SKM-1 (cell line): ENCODE results near the gene CCDC120.
A peak's percentile ranks its signal among the peaks of the same experiment; 100 is the strongest.

ENCODE experiments used
- DNase-seq: peaks from one replicate; lab custom pipeline; 2025; ENCODE audit not compliant: unreplicated experiment; lab: John Stamatoyannopoulos, UW

Gene CCDC120

DNA sequence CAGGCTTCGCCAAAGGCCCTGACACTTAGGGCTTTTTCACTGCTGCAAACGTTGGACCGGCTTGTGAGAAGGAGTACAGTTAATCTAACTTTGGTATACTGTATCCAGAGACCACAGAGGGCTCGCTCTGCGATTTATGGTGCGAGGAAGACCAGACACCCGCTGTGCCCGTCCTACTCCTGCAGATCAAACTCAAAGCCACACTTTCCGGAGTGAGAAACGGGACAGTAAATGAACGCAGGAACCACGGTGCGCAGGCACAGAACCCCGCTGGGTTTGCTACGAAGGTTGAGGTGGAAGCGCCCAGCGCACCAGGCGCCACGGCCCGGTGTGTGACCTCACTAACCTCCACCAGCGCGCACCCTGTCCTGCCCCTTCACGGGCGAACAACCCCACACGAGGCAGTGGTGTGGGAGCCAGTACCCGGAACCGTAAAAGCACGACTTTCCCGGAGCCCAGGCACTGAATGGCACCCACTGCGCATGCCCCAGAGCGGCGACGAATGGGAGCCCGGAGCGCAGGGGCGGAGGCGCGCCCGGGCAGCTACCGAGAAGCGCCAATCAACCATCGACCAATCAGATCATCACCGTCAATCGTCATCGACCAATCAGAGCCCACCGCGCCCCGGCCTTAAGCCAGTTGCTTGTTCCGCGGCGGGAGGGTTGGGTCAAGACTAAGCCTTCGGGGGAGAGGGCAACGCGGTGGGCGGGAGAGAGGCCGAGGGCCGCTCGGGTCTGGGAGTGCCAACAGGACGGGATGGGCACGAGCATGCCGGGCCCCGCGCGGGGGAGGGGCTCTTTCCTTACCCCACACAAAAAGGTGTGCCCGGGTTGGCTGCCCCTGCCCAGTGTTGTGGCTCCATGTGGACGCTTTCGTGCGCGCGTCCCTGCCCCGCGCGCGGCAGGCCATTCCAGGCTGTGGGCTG lies 42.2 kb downstream of the CCDC120 start:
- peak; percentile 65 for DNase-seq

DNA sequence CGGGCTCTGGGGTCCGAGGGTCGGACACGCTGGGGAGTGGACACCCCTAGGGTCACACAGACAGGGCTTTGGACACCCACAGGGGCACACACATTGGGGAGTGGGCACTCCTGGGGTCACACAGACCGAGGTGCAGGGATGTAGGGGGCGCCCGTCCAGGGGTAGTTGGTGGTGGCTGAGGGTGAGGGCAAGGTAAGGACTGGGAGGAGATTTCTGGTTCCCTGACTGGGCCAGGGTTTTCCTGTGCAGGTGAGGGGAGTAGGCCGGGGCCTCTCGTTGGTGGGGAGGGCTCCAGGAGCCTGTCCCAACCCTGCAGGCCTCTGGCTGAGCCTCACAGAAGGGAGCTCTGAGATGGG lies 42.8 kb downstream of the CCDC120 start:
- no peak for DNase-seq

DNA sequence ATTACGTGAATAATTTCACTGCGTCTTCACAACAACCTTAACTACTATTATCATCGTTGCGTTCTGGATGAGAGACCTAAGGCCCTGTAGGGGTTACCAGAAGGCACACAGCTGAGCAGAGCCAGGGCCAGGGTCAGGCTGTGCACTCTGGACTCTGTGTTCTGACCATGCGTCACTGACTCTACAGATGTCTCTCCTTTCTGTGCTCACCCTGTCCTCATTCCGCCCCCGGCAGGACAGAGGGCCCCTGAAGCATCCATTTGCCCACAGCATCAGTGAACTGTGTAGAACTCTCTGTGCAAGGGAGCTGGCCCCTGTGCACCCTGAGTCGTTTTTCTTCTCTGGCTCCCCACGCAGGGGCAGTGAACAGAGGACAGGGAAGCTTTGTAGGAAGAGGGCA lies 43.4 kb downstream of the CCDC120 start:
- DNase-seq: no peak

DNA sequence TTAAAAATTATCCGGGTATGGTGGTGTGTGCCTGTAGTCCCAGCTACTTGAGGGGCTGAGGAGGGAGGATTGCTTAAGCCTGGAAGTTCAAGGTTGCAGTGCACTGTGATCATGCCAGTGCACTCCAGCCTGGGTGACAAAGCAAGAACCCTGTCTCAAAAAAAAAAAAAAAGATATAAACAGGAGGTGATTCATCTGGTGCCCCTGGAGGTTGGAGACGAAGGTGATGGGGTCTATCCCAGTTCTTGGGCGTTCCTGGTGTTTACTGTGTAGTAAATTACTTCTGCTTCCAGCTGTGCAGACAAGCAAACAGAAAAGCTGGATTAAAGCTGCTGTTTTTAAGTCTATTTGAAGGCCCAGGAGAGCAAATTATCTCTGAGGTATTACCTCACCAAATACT lies 44.8 kb downstream of the CCDC120 start:
- no peak for DNase-seq

DNA sequence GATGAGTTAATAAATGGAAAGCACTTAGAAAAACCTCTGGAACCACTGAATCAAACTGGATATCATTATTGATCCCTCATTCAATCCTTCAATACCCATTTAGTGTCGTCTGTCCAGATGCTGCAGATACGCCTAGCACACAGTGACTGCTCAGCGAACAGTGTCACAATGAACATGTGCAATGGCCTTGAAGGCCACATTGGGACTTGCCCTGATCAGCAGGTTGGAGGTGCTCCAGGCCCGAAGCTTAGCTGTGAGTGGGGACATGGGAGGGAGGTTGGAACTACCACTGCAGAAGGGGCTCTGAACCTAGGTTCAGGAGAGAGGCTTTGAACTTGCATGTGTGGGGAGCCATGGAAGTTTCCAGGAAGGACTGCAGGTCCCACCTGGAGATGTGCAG lies 47.5 kb downstream of the CCDC120 start:
- DNase-seq: no peak

DNA sequence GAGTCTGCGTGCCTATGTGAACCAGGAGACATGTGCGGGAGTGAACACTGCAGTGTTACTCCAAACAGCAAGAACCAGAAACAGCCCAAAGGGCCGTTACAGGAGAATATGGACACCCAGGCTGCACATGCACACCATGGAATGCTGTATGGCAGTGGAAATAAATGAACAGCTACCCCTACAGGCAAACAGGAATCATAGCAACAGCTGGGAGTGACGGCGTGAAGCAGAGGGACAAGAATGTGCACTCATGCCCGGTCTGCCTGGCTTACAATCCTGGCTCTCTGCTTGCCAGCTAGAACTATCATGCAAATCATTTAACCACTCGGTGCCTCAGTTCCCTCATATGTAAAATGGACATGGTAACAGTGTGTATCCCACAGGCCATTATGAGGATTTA lies 48.1 kb downstream of the CCDC120 start:
- DNase-seq: peak; percentile 22

DNA sequence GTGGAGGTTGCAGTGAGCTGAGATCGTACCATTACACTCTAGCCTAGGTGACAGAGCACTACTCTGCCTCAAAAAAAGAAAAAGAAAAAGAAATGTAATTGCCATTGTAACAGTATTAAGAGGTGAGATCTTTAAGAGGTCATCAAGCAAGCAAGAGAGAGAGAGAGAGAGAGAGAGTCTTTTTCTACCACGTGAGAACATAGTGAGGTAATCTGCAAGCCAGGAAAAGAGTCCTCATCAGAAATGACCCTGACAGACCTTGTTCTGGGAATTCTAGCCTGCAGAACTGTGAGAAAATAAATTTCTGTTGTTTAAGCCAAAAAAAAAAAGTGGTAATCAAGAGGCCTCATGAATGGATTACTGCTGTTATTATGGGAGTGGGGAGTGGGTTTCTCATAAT lies 49.8 kb downstream of the CCDC120 start:
- DNase-seq: no peak

DNA sequence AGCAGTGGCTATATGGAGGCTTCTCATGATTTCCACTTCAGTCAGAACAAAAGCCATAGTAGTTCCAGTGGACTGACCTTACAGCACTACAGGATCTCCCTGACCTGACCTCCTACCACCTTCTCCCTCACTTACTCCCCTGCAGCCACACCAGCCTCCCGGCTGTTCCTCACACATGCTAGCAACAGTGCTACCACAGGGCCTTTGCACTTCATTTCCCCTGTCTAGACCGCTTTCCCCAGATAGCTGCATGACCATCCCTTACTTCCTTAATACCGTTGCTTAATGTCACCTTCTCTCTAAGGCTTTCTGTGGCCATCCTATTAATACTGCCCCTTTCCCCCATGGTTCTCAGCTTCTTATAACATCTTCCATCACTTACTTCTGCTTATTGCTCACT lies 51.6 kb downstream of the CCDC120 start:
- no peak for DNase-seq

DNA sequence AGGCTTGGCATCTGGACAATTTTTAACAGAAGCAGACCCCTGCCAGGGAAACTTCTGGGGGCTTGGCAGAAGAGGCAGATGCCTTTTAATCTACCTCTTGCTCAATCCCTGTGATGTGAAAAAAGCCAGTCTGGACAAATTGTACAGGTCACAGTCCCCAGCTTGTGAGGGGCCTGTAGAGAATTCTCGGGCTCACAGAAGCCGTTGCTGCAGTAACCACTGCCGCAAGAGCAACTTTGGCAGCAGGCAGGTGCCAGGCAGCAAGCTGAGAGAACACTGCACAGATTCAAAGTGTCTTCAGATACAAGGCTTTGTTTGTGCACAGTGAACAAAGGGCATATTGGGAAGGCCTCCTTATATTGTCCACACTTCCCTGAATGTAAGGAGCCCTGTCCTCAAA lies 53.0 kb downstream of the CCDC120 start:
- no peak for DNase-seq

DNA sequence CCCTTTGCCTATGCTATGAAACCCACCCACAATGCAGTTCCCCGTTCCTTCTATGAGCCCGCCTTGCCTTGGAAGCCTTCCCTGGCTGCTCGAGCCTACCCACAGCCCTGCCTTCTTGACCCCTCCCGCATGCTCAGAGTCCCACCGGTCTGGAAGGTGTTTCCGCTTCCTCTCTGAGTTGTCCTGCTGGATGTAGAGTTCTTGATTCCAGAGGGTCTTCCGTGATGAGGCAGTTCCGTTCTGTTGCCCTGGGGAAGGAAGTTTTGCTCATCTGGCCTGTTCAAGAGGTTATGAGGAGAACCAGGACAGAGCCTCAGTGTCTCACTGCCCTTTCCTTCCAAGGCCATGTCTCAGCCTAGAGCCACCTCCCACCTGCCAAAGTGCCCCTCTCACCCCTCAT lies 57.3 kb downstream of the CCDC120 start:
- no peak for DNase-seq

DNA sequence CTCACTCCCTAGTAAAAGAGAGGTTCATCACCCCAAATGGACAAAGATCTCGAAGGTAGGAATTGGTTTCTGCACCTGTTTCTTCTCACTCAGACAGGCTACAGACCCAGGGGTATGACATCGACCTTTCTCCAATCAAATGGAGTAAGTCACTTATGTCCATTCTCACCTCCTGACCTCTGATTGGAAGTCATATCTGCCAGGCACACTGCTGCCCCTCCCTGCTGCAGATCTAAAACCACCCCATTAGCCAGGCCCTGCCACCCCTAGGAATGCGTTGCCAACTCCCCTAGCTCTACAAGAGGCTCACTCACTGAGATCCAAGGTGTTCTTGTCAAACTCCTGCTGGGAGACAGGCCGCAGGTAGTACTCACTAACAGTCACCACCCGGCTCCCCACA lies 57.9 kb downstream of the CCDC120 start:
- DNase-seq: no peak

DNA sequence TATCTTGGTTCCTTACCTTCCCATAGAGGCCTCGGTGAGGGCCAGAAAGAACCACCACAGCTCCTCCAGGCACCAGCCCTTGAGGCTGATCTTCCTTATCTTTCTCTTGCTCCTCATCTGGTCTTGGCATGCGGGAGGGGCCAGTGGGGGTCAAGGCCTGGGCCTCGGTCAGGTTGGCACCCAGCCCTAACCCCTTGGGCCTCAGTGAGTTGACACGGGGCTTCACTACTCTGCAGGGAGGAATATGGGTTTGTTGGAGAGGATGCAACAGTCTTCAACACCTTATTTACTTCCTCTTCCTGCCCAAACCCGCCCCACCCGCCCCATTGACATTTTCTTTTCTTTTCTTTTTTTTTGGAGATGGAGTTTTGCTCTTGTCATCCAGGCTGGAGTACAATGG lies 58.8 kb downstream of the CCDC120 start:
- no peak for DNase-seq
